GM10266 (cell line): ENCODE data around the gene RIOK2.

Source experiments
- DNase-seq: peaks from one replicate; pipeline ENCODE4 v3.0.0; 2012; ENCODE audit errors: extremely low spot score
- TF ChIP-seq, protein P1 (sequence below): IDR thresholded peaks from 2 replicates; pipeline ENCODE4 v1.5.1; 2012; ENCODE audit warnings: mild to moderate bottlenecking, low read depth; ENCODE audit not compliant: control insufficient read depth, insufficient read depth; ENCODE audit errors: missing control alignments

RIOK2 gene

DNA sequence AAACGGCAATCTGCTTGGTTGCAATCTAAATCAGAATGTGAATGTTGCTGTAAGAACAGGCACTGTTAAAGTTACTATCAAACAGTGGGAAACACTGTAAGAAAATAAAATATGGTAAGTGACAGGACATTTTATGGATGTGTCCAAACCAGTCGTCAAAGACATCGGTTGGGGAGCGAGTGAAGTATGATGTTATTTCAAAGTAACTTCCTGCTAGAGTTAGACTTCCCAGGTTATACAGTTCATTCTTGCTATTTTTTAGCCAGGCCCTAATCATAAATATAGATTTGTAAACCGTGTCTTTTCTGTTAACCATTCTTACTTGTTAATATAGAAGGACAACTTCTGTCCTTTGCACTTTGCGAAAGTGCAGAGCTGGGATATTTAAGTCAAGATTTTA lies 70.8 kb downstream of the RIOK2 start:
- no peak for DNase-seq
- TF ChIP-seq, protein P1, sequence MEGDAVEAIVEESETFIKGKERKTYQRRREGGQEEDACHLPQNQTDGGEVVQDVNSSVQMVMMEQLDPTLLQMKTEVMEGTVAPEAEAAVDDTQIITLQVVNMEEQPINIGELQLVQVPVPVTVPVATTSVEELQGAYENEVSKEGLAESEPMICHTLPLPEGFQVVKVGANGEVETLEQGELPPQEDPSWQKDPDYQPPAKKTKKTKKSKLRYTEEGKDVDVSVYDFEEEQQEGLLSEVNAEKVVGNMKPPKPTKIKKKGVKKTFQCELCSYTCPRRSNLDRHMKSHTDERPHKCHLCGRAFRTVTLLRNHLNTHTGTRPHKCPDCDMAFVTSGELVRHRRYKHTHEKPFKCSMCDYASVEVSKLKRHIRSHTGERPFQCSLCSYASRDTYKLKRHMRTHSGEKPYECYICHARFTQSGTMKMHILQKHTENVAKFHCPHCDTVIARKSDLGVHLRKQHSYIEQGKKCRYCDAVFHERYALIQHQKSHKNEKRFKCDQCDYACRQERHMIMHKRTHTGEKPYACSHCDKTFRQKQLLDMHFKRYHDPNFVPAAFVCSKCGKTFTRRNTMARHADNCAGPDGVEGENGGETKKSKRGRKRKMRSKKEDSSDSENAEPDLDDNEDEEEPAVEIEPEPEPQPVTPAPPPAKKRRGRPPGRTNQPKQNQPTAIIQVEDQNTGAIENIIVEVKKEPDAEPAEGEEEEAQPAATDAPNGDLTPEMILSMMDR: no peak

DNA sequence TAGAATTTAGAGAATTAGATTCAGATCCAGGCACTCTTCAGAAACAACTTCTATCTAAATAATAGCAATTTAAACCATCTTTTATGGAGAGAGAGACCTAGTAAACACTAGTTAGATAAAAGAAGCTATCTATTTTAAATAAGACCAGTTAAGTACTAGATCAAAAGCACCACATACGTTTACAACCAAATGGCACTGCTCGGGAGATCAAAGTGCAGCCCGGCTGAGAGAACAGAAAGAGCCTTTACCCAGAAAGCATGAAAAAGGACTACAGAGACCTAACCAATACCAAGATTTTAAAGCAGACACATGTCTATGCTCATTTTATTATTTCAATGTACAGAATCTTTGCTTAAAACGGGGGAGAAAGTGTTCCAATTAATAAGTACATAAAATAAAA lies 71.4 kb downstream of the RIOK2 start:
- DNase-seq: no peak
- TF ChIP-seq, protein P1: no peak

DNA sequence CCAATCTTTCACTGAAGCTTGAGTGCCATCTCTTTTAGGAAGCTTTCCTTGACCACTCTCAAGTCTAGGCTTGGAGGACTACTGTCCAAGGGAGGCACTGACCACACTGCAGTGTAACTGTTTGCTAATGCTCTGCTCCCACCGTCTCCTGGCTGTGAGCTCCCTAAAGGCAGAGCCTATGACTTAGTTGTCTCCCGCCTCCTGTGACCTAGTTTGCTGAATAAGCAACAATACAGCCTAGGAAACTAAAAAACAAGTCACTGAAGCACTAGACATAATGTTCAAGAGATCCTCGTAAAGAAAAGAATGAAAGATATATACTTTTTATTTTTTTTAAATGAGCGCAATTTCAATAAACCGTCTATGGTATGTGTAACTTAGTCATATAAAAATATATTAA lies 72.0 kb downstream of the RIOK2 start:
- TF ChIP-seq, protein P1: no peak
- no peak for DNase-seq
